Effector memory CD4-positive, alpha-beta T cell (primary cell): Measurements from ENCODE around the gene DDA1.

Source experiments
- DNase-seq, 3 donors: peaks; one replicate each; pipeline ENCODE4 v3.0.0-alpha.2; 2020
- H3K27ac ChIP-seq: 2 replicates; pipeline ENCODE4 v1.7.0; 2013; ENCODE audit warnings: mild to moderate bottlenecking, low read length, moderate library complexity; ENCODE audit not compliant: insufficient read depth, poor library complexity, severe bottlenecking
- H3K27me3 ChIP-seq: replicated peaks from 2 replicates; pipeline ENCODE4 v1.7.0; 2013; ENCODE audit warnings: mild to moderate bottlenecking, low read length; ENCODE audit not compliant: insufficient read depth, control insufficient read depth, poor library complexity, severe bottlenecking
- H3K36me3 ChIP-seq: 2 replicates; pipeline ENCODE4 v1.7.0; 2013; ENCODE audit warnings: mild to moderate bottlenecking, low read length, moderate library complexity; ENCODE audit not compliant: control insufficient read depth, insufficient read depth
- H3K4me1 ChIP-seq: 2 replicates; pipeline ENCODE4 v1.7.0; 2013; ENCODE audit warnings: low read length, mild to moderate bottlenecking; ENCODE audit not compliant: control insufficient read depth, insufficient read depth, poor library complexity, severe bottlenecking
- H3K4me3 ChIP-seq: 2 replicates; pipeline ENCODE4 v1.7.0; 2013; ENCODE audit warnings: low read length, low read depth, mild to moderate bottlenecking; ENCODE audit not compliant: insufficient read depth, poor library complexity, severe bottlenecking
- H3K9me3 ChIP-seq: 2 replicates; pipeline ENCODE4 v1.7.0; 2013; ENCODE audit warnings: mild to moderate bottlenecking, low read length, moderate library complexity; ENCODE audit not compliant: control insufficient read depth

The DDA1 gene

DNA sequence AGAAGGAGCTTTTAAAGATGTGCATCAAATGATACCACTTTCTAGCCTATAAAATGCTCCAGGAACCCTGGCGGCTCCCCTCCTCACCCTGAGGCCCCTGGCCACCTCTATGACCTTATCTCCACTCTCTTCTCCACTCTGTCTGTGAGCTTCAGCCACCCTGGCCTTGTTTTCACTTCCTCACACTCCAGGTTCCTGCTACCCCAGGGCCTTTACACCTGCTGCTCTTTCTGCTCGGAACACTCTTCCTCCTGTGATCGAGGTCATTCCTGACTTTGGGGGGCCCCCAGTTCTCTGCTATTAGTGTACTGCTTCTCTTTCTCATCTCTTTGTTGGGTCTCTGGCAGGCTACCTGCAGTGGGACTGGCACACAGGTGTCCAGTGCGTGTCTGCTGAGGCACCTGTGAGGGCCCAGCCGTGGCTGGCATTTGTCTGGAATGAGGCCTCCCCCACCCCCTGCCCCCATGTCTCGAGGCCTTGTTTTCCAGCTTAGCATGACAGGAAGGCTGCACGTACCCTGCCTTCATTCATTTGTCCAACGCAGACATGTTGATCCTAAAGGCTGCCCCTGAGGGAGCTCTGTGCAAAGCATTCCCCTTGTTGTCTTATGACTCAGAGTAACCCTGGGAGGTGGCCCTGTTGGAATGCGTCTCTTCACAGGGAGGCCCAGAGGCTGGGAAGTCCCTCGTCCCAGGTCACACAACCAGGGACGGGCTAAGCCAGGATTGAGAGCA lies 2.3 kb downstream of the DDA1 start:
- Histone ChIP-seq H3K4me1 (peaks cover 15% of the 10 kb centered on the region), H3K36me3 (peaks cover 29% of the 10 kb centered on the region), H3K4me3 (no peak overlapping the region), H3K27ac (no peak overlapping the region), H3K9me3 (no peaks in the 10 kb centered on the region), H3K27me3 (no peaks in the 10 kb centered on the region)
- DNase-seq = no peak

DNA sequence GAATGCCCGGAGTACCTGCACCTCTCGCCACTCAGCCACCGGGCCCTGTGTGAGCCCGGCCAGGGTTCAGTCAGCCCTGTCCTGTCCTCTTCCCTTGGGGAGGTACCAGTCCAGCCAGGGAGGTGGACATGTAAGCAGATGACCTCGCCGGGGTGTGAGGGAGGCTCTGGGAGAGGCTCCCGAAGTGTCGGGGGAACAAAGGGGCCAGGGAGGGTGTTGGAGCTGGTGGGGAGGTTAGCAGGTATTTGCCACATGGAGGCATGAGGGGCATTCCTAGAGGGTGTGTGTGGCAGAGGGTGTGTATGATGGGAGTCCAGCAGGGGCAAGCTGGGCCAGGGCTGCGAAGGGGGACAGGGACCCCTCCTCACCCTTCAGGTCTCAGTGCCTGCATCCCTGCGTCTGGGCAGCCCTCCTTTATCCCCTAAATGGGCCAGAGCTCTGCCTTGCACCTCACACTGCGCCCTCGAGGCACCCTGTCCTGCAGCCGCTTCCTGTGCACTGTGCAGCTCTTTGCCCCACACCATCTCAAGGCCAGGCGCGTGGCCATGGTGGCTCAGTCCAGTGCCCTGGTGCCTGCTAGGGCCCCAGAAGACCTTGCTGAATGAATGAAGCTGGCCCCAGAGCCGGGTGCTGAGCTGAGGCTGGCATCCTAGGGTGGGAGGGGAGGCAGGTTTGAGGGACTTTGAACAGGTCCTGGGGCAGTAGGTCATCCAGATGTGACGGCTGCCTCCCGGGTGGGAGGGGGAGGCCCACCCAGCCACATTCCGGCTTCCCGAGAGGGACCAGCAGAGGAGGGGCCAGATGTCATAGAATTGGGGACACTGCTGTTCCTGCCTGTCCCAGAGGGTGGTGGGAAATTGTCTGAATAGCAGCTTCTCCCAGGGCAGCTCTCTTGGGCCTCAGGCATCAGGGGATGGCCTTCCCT lies 3.1 kb downstream of the DDA1 start:
- no peaks in the 10 kb centered on the region for H3K27me3 ChIP-seq
- no peak for DNase-seq
- H3K9me3 ChIP-seq = no peaks in the 10 kb centered on the region
- H3K4me3 ChIP-seq = no peak overlapping the region
- H3K36me3 ChIP-seq = peaks cover 29% of the 10 kb centered on the region
- peaks cover 12% of the 10 kb centered on the region for H3K4me1 ChIP-seq
- no peak overlapping the region for H3K27ac ChIP-seq

DNA sequence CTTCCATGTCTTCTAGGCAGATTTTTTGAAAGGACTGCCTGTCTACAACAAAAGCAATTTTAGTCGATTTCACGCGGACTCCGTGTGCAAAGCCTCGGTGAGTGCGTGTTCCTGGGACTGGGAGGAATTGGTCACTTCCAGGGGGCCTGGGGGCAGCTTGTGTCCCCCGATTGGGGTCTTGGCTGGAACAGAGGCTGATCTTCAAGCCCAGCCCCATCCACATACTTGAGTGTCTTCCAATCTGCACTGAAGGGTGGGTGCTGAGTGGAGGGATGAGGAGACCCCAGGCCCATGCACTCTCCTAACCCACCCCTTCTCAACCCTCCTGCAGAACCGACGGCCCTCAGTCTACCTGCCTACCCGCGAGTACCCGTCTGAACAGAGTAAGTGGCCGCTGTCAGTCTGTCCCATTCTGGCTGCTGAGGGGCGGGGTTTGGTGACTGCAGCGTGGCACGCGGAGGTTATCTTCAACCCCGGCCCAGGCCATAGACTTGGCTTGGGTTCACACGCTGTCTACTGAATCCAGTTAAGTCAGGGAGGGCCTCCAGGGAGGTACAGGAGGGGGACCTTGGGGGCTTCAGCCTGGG lies 4.7 kb downstream of the DDA1 start:
- no peak for DNase-seq
- Histone ChIP-seq H3K4me1 (peaks cover 12% of the 10 kb centered on the region), H3K4me3 (no peak overlapping the region), H3K9me3 (no peaks in the 10 kb centered on the region), H3K27ac (no peak overlapping the region), H3K27me3 (no peaks in the 10 kb centered on the region), H3K36me3 (peaks cover 34% of the 10 kb centered on the region)

DNA sequence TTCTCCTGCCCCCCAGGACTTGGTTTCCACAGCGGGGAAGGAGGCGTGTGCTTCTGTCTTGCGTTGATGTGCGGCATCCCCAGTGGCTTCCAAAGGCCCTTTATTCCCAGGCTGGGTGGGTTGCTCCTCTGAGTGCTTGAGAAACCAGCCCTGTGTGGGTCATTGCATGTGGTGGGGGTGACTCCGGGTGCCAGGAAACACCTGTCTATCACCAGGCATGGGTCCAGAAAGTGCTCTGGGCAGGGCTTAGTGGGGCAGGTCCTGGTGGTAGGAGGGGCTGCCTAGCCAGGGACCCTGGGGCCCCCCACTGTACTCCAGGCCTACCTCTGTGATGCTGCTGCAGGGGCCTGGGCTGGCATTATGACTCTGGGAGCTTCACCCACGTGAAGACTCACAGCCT lies 9.6 kb downstream of the DDA1 start:
- Histone ChIP-seq H3K4me1 (peaks cover 3% of the 10 kb centered on the region), H3K4me3 (no peak overlapping the region), H3K27me3 (no peaks in the 10 kb centered on the region), H3K9me3 (no peaks in the 10 kb centered on the region), H3K27ac (no peak overlapping the region), H3K36me3 (peaks cover 42% of the 10 kb centered on the region)
- DNase-seq = no peak

DNA sequence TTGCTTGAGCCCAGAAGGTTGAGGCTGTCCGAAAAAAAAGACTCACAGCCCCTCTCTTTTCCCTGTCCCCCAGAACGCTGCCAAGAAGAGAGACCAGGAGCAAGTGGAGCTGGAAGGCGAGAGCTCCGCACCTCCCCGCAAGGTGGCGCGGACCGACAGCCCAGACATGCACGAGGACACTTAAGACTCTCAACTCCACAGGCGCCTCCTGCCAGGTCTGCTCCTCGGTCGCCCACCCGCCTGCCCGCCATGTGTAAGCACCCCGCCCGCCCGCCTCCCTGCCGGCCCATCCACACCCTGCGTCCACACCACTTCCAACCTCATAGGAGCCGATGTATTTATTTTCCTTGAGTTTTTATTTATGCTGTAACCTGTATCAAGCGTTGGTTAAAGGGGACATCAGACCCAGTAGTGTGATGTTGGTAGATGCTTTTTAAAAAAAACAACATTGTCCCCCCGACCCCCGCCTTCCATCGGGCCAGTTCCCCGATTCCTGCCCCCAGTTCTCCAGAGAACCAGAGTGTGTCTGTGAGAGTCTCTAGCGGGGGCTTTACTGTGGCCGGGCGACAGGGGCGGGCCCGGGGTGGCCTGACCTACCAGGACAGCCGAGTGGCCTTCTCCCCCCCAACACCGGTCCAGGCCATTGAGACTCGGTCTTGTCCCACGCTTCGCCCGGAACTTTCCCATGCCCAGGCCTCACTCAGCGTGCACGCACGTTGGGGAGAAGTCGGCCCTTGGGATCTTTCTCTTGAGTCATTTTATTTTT lies 10.3 kb downstream of the DDA1 start:
- no peak for DNase-seq
- Histone ChIP-seq H3K4me3 (no peak overlapping the region), H3K4me1 (peaks cover 3% of the 10 kb centered on the region), H3K36me3 (peaks cover 35% of the 10 kb centered on the region), H3K27ac (no peak overlapping the region), H3K9me3 (no peaks in the 10 kb centered on the region), H3K27me3 (no peaks in the 10 kb centered on the region)

- H3K4me3 ChIP-seq = no peak overlapping the region
- H3K4me1 ChIP-seq = peaks cover 3% of the 10 kb centered on the region
- peaks cover 31% of the 10 kb centered on the region for H3K36me3 ChIP-seq
Measured at GRCh38 chr19:17320435-17320834, 11.1 kb downstream of the DDA1 start.

DNA sequence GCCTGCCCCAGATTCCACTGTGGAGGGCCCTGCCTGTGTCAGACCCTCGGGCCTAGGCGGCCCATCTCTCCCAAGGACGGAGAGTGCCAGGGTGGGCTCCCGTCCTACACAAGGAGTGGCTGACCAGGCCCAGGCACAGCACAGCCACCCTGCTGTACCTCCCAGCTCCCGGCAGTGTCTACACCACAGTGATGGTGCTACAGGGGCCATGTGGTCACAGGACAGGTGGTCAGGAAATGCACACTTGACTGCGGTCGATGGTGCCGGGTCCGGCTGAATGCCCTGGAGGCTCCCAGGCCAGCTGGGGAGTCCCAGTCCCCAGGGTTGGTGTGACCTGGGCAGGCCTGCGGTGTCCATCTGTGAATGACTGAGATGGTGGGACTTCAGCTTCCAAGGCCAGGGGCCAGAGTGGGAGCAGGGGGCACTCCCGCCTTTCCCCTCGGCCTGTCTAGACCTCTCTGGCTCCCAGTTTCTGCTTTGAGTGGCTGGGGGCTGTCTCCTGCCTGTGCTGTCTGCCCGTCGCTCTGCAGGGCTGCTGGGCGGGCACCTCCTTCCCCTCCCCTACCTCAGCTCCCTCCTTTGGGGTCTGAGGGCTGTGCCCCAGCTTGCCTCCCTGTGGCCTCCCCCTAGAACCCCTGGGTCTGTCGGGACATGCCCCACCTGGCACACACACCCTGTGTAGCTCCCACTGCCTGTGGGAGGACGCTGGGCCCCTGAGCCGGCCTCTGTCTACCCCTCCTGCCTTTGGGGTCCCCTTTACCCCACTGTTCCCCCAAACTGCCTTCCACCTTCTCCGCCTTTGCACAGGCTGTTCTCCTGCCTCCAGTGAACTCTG lies 12.5 kb downstream of the DDA1 start:
- H3K4me3 ChIP-seq = no peak overlapping the region
- peaks cover 3% of the 10 kb centered on the region for H3K4me1 ChIP-seq
- H3K27me3 ChIP-seq = no peaks in the 10 kb centered on the region
- no peak overlapping the region for H3K27ac ChIP-seq
- no peak for DNase-seq
- H3K9me3 ChIP-seq = no peaks in the 10 kb centered on the region
- peaks cover 24% of the 10 kb centered on the region for H3K36me3 ChIP-seq

More at GRCh38 chr19:17320435-17320834, 11.1 kb downstream of the DDA1 start:
- H3K9me3 ChIP-seq = no peaks in the 10 kb centered on the region
- no peak overlapping the region for H3K27ac ChIP-seq
- no peaks in the 10 kb centered on the region for H3K27me3 ChIP-seq
- no peak for DNase-seq

GRCh38 chr19:17322854-17323253 lies 13.5 kb downstream of the DDA1 start:
- H3K27me3 ChIP-seq = no peaks in the 10 kb centered on the region
- DNase-seq = no peak
- peaks cover 24% of the 10 kb centered on the region for H3K36me3 ChIP-seq
- H3K9me3 ChIP-seq = no peaks in the 10 kb centered on the region
- H3K4me3 ChIP-seq = no peak overlapping the region
- H3K4me1 ChIP-seq = peaks cover 3% of the 10 kb centered on the region
- no peak overlapping the region for H3K27ac ChIP-seq
